Stimulated activated CD8-positive, alpha-beta memory T cell treated with anti-CD3 and anti-CD28 coated beads, Interleukin-4, amount 100 ng/mL, for 1 hour (primary cell): ENCODE measurements around the gene FXYD7.
"Not testable (repeated sequence)": the region's sequence is repeated elsewhere in the genome, so short reads cannot be mapped to it uniquely, and the experiment has no call there.

ENCODE experiments used
- DNase-seq, 2 donors: peaks; one replicate each; pipeline ENCODE4 v3.0.0-alpha.2; 2020; ENCODE audit warnings: low read depth in 2 of 2, low spot score in 1 of 2

The FXYD7 gene

DNA sequence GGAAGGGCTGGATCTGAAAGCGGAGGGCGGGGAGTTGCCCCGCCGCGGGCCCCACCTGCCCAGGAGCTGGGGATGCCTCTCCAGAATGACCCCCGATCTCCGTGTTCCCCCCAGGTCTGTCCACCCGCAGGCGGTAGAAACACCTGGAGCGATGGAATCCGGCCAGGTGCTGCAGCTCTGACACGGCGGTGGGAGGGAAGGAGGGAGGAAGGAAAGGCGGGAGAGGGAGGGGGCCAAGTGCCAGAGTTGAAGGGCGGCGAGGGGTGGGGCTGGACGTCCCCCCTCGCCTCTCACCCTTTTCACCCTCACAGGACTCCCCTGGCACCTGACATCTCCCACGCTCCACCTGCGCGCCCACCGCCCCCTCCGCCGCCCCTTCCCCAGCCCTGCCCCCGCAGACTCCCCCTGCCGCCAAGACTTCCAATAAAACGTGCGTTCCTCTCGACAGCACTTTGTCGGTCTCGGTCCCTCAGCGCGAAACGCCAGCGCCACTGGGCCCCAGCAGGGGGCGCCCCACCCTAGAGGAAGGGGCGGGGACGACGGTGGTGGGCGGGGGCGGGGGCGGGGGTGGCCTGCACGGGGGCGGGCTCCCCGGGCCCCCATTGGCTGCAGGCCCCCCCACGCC, 337 bp upstream of the FXYD7 start:
- DNase-seq = peak; percentile 42 to 62

GRCh38 chr19:35143818-35144217, 763 bp downstream of the FXYD7 start:
- no peak for DNase-seq

DNA sequence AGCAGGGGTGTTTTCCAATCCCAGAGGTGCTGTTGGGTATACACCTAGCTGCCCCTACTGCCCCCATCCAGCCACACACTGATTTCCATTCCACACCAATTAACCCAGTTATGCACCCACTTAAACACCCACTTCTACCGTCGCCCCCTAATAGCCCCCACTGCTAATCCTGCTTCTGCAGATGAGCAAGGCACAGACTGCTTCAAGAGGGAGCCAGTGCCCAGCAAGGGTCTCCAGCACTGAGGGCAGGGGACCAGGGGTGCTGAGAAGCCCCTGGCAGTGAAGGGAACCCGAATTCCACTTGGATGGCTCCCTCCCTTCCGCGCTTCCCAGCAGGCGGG, 1.2 kb downstream of the FXYD7 start:
- no peak for DNase-seq

DNA sequence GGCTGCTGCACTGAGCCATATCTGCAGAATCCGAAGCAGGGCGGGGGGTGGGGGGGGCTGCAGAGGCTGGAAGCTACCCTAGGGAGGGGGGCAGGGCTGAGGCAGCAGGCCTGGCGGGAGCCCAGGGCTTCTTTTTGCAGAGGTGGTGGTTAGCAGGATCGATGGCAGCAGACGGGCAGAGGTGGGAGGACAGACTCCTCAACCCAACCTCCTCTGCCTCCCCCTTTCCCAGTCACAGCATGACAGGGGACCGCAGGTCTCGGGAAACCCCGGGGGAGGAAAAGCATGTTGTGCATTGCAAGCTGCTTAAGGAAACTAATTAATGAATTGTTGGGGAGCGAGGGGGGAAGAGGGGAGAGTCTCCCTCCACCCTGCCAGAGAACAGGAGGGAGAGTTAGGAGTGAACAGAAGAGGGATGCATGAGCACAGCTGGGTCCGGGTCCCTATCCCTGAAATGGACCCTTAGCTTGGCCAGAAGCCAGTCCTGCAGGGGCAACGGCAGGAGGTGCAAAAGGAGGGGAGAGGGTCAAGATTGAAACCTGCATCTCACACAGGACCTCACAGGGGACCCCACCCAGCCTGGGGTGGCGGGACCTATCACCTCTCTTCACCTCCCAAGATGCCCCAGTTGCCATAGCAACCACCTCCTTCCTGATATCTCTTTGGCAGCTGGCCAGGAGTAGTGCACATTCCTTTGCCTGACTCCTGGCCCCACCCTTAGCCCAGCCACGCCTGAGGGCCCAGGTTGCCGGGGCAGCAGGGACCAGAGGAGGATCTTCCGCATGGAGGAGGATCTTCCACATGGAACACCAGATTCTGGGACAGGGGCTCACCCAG, 1.8 kb downstream of the FXYD7 start:
- no peak for DNase-seq

GRCh38 chr19:35146746-35147459, 3.8 kb downstream of the FXYD7 start:
- DNase-seq = no peak

- DNase-seq = no peak
Measured at GRCh38 chr19:35149463-35149862, 6.4 kb downstream of the FXYD7 start.

DNA sequence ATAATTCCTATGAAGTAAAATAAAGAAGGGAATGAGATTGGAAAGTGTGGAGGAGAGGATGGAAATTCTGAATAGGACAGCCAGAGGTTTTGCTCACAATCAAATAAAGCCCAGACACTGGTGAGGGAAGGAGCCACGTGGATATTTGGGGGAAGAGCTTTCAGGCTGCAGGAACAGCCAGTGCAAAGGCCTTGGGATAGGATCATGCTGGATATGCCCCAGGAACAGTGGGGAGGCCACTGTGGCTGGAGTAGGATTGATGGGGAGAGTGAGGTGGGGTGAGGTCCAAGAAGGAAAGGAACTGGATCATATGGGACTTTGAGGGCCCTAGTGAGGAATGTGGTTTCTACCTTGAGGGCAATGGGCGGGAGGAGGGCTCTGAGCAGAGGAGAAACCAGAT, 7.4 kb downstream of the FXYD7 start:
- DNase-seq = no peak

- no peak for DNase-seq
Measured at GRCh38 chr19:35151273-35152065, 8.4 kb downstream of the FXYD7 start.

DNA sequence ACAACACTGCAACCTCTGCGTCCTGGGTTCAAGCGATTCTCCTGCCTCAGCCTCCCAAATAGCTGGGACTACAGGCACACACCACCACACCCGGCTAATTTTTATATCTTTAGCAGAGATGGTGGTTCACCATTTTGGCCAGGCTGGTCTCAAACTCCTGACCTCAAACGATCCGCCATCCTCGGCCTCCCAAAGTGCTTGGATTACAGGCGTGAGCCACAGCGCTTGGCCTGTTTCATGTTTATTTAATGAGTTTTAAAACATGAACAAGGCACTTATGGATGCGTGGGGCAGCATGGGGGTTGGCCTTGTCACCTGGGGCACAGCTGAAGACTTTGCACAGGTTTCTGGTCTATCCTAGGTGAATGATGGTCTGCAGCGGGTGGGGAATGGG, 10.1 kb downstream of the FXYD7 start:
- not testable (repeated sequence) for DNase-seq

DNA sequence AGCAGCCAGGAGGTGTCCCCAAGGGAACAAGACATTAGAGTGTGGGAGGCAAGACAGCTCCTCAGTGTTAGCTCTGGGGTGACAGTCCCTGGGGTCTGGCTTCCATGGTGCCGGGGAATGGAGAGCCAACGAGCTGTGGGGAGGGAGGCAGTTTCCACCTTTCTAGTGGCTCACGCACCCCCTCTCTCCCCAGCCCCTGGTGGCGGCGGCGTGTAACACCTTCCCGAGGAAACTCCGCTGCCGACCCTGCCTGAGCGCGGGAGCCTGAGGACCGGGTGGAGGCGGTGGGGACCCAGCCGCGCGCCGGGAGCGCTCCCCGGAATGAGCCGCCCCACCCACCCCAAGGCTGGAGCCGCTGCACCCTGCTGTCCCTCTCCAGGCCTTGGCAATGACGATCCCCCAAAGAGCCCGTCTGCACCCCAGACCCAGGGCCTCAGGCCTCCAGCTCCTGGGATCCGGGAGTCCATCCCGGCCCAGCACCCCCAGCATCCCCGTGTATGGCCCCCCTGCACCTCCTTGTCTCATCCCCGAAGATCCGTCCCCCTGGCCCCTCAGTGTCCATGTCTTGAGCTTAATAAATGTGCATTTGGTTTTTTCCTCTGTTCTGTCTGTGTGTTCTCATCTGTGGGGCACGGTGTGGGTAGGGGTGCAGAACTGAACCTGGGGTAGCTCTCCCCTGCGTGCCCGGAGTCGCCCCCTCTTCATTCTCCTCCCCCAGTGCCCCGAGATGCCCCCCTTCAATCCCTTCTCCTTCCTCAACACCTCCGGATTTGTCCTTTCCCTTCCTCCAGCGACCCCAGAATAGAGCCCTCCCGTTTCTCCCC, 10.9 kb downstream of the FXYD7 start:
- peak; percentile 46 to 59 for DNase-seq

DNA sequence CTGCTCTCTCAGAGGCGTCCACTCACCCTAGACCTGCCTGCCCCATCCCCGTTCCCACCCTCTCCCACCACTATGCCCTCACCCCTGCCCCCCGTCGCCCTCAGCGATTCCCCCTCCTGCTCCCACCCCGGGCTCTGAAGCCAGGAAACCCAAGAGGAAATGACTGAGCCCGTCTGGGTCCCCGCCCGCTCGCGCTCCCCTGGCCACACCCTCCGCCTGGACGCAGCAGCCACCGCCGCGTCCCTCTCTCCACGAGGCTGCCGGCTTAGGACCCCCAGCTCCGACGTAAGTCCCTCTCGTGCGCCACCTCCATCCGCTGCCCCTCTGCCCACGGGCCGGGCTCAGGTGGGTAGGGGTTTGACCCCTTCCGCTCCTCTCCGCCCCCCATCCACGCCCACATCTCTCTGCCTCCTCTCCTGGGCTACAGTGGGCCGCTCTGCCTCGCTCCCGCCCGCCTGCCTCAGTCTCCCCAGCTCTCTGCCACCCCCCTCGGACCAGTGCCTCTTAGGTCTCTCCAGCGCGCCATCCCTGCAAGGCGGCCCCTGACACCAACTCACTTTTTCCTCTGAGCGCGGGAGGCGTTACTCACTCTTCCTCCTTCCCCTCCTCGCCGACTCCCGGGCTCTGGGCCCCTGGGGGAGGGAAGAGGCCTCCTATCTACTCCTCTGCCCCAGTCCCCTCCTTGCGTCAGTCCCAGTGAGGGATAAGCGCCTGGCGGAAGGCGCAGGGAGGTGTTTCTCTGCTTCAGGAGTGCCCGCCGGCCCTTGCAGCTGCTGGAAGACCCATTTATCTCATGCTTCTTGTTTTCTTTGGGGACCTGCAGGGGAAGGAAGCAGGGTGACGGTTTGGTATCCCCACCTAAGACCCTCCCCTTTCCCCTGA, 11.7 kb downstream of the FXYD7 start, which contains the start of gene FXYD5:
Gene FXYD5, plus strand, starts transcription at position 211 of the 882 bp plus-strand sequence. CDS start 816 bp downstream, outside the sequence.
- DNase-seq = peak; percentile 67 to 68

DNA sequence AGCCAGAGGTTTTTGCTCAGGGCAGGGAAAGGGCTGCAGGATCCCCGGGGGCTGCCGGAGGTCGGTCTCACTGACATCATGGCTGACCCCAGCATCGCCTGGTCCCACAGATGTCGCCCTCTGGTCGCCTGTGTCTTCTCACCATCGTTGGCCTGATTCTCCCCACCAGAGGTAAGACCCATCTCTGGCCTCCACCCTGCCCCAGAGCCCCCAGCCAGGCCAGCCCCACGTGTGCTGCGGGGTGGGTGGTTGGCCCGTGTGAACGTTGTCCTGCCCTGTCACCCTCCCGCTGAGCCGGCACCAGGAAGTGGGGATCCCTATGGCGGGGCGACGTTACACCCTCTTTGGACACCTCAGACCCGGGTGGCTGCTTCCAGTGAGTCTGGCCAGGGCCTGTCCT, 12.4 kb downstream of the FXYD7 start:
- no peak for DNase-seq

DNA sequence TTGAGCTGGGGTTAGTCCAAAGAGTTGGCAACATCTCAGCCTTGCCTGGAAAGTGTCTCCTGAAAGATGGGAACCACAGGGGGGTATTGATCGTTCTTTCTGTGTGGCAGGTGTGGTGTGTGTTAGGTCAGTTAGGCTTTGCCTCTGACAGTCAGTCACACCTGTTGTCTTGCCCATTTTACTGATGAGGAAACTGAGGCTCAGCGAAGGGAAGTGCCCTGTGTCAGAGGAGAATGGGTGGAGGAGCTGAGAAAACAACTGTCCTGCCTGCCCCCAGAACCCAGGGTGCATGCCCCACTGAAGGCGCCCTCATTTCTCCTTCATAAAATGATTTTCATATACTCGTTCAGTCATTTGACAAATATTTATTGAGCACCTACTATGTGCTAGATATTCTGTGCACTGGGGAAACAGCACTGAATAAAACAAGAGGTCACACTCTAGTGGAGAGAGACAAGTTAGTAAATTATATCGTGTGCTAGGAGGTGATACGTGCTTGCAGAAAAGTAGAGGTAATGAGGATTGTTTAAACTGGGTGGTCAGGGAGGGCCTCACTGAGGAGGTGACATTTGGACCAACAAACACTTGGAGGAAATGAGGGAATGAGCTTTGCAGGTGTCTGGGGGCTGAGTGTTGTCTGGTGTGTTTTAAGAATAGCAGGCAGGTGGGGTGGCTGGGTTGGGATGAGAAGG, 13.1 kb downstream of the FXYD7 start:
- no peak for DNase-seq

DNA sequence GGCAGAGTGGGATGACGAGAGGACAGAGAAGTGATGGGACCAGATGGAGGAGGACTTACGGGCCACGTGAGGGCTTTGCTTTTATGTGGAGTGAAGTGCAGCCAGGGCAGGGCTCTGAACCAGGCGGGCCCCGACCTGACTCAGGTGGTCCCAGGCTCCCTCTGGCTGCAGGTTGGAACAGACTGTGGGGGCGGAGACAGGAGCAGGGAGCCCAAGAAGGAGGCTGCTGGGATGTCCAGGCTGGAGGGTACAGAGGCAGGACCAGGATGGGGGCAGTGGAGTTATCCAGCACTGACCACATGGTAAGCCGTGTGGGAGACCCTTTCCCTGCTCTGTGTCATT, 13.6 kb downstream of the FXYD7 start:
- no peak for DNase-seq

- no peak for DNase-seq
Measured at GRCh38 chr19:35157431-35157830, 14.4 kb downstream of the FXYD7 start.

GRCh38 chr19:35159606-35160005, 16.6 kb downstream of the FXYD7 start:
- no peak for DNase-seq

DNA sequence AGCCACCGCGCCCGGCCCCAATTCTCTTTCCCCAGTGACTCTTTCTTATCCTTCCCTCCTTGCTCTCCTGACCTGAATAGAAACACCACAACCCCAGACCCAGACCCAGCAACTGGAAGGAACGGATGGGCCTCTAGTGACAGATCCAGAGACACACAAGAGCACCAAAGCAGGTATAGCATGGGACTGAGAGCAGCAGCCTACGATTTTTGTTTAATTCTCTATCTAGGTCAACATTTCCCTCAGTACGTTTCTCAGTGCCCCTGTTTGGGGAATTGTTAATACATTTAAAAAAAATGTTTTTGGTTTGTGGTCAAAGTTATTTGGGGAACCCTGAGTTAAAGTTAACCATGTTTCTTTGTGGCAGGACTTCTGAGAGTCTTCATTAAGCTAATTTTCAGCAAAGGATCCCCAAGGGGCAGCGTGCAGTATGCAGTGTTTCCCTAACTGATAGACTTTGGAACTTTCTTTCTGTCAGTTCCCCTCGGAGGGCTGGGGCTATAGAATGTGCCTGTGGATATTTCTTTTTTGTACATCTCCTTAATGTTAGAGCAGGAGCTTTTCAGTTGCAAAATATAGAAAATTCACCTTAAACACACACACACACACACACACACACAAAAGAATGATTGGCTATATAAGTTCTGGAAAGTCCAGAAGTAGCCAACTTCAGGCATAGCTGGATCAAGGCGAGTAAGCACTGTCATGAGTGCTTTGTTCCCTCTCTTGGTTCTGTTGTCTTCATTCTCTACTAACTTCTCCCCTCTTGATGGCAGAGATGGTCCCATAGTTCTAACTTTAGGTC, 17.8 kb downstream of the FXYD7 start:
- DNase-seq = no peak

GRCh38 chr19:35161434-35161743, 18.3 kb downstream of the FXYD7 start:
- no peak for DNase-seq
